Measurements from ENCODE around the gene HOXA7. TPM values are rescaled to one million over a fixed set of nuclear protein-coding genes. Genes with fewer than 3 reads are reported as not detected.
A peak's percentile ranks its signal among the peaks of the same experiment; 100 is the strongest.

HOXA7 gene
- total and polyA plus RNA-seq, 8 donors, result 0.98 to 34.8 (median 1.2) TPM; not detected in 1

DNA sequence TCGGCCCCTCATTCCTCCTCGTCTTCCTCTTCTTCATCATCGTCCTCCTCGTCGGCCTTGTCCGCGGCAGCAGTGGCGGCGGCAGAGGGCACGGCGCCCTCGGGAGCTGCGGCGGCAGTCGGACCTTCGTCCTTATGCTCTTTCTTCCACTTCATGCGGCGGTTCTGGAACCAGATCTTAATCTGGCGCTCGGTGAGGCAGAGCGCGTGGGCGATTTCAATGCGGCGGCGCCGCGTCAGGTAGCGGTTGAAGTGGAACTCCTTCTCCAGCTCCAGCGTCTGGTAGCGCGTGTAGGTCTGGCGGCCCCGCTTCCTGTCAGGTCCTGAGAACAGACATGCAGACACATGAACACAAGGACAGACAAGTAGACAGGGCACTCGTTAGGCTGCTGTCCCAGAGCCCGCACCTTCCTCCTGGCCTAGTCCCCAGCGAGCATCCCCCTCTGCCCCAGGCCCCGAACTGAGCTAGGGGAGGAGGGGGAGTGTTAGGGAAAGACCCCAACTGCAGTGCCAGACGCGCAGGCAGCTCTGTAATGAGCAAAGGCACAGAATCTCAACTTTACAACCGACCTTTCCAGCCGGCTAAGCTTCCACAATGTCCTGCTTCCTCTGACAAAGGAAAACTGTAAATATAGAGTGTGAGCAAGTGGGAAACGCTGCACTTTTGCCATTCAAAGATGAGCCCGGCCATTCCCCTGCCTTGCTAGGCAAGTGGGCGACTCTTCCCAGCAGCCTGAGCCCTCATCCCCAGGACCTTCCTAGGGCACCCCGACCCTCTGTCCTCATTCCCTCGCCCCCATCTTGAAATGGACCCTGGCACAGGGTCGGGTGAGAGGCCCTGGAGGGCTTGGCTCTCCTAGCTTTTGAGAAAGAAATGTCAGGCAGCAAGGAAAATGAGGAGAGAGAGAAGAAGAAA, 1.3 kb downstream of the HOXA7 start:
- Histone ChIP-seq H3K27me3 (peaks cover 12 to 100% (median 96%) of the 10 kb centered on the region in 3 donors), H3K4me3 (peak overlapping the region; percentile 43 to 65 (median 54)), H3K9me3 (no peaks in the 10 kb centered on the region), H3K27ac (peak overlapping the region in 3 of 5 donors; percentile 62 to 99 (median 86)), H3K4me1 (peaks cover 13 to 72% (median 54%) of the 10 kb centered on the region in 4 donors), H3K36me3 (no peaks in the 10 kb centered on the region)
- DNase-seq, result peak in 1 of 2 donors; percentile 24
- intact Hi-C loops (cut with DNase I; ENCODE audit: low total_unique reads), result no loop called here
- WGBS, 5 donors, result 8 to 38% (median 18%) methylated on average over 33 to 48 of the region's 48 CpGs
- TF ChIP-seq EP300 (IDR thresholded peaks at IDR 0.05) (no peak), POLR2AphosphoS5 (IDR thresholded peaks at IDR 0.05) (no peak), POLR2A (IDR thresholded peaks at IDR 0.05) (no peak)
- TF ChIP-seq, protein P1, sequence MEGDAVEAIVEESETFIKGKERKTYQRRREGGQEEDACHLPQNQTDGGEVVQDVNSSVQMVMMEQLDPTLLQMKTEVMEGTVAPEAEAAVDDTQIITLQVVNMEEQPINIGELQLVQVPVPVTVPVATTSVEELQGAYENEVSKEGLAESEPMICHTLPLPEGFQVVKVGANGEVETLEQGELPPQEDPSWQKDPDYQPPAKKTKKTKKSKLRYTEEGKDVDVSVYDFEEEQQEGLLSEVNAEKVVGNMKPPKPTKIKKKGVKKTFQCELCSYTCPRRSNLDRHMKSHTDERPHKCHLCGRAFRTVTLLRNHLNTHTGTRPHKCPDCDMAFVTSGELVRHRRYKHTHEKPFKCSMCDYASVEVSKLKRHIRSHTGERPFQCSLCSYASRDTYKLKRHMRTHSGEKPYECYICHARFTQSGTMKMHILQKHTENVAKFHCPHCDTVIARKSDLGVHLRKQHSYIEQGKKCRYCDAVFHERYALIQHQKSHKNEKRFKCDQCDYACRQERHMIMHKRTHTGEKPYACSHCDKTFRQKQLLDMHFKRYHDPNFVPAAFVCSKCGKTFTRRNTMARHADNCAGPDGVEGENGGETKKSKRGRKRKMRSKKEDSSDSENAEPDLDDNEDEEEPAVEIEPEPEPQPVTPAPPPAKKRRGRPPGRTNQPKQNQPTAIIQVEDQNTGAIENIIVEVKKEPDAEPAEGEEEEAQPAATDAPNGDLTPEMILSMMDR (IDR thresholded peaks at IDR 0.05), result no peak

DNA sequence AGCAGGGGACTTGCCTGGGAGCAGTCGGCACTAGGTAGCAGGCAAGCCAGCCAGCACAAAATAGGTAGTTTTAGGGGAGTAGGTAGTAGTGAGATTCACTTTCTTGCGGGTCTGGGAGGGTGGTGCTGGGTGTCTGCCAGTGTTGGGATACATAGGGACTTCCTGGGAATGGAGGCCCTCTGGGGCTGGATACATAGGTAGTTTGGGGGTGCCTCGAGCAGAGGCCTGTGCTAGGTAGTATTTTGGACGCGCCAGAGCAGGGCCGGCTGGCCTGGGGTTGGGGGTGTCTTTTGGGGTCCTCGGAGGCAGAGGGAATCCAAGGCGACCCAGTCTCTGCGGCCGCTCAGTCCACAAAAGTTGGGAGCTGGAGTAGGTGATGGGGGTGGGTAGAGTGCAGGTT, 2.1 kb downstream of the HOXA7 start:
- Histone ChIP-seq H3K4me1 (peaks cover 13 to 69% (median 51%) of the 10 kb centered on the region in 4 donors), H3K27ac (peak overlapping the region in 2 of 5 donors; percentile 86 to 99), H3K4me3 (peak overlapping the region in 2 of 4 donors; percentile 57 to 65), H3K27me3 (peaks cover 13 to 100% (median 92%) of the 10 kb centered on the region in 3 donors), H3K9me3 (no peaks in the 10 kb centered on the region), H3K36me3 (no peaks in the 10 kb centered on the region)
- intact Hi-C loops (cut with DNase I; ENCODE audit: low total_unique reads), result no loop called here
- peak in 1 of 2 donors; percentile 13 for DNase-seq
- WGBS, 5 donors, result 34 to 59% (median 50%) methylated on average over 9 to 10 of the region's 10 CpGs
- TF ChIP-seq POLR2A (IDR thresholded peaks at IDR 0.05) (no peak), POLR2AphosphoS5 (IDR thresholded peaks at IDR 0.05) (no peak), EP300 (IDR thresholded peaks at IDR 0.05) (no peak)
- TF ChIP-seq, protein P1 (IDR thresholded peaks at IDR 0.05), result no peak

DNA sequence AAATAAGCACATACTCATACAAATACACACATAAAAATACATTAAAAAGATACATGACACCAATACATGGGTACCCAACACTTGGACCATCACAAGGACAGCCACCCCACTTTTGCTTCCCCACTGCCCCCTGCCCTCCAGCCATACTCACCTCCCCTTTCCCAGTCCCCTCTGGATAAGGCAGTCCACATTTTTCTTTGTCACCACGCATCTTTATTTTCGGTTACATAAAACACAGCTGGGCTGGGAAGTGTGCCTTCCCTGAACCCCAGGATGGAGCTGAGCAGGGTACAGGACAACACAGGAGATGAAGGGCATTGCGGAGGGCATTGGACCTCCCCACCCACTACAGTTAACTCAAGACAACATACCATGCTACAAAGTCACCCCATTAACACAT, 2.9 kb downstream of the HOXA7 start:
- Histone ChIP-seq H3K27me3 (peaks cover 13 to 100% (median 93%) of the 10 kb centered on the region in 3 donors), H3K4me3 (no peak overlapping the region), H3K27ac (peak overlapping the region in 3 of 5 donors; percentile 88 to 99 (median 93)), H3K4me1 (peaks cover 13 to 66% (median 54%) of the 10 kb centered on the region in 4 donors), H3K36me3 (no peaks in the 10 kb centered on the region), H3K9me3 (no peaks in the 10 kb centered on the region)
- peak in 1 of 2 donors; percentile 9 for DNase-seq
- intact Hi-C loops (cut with DNase I; ENCODE audit: low total_unique reads), result no loop called here
- TF ChIP-seq POLR2AphosphoS5 (IDR thresholded peaks at IDR 0.05) (no peak), POLR2A (IDR thresholded peaks at IDR 0.05) (no peak), EP300 (IDR thresholded peaks at IDR 0.05) (no peak)
- TF ChIP-seq, protein P1 (IDR thresholded peaks at IDR 0.05), result no peak
- 30 to 62% (median 46%) methylated on average over 3 of the region's 3 CpGs for WGBS, 5 donors

DNA sequence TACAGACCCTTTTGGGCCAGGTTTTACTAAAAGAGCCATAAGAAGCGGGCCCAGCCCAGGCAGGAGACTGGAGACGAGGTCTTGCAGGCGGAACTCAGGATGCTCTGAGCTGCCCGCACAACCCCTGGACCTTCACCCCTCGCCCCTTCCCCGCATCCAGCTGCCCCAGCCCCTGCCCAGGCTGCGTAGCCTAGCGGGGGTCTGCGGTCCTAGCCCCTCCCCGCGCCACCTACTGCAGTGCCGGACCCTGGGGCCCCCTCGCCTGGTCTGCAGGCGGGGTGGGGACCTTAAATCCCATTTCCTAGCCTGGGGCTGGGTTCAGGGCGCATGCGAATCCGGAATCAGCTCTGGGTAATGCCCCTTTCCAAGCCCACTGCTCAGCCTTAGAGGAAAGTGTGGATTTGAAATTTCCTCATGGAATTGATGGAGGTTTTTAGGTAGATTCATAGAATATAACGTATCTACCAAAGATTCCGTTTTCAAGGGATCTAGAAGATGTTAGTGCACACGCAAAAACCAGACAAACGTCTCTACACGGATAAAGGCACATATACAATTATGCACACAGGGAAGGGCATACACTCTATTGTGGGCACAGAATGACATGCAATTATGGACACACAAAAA, 3.5 kb downstream of the HOXA7 start:
- H3K36me3 ChIP-seq, result no peaks in the 10 kb centered on the region
- peaks cover 0 to 1% (median 0%) of the 10 kb centered on the region in 4 donors for H3K9me3 ChIP-seq
- H3K4me3 ChIP-seq, result peak overlapping the region; percentile 46 to 64 (median 52)
- peaks cover 13 to 71% (median 58%) of the 10 kb centered on the region in 4 donors for H3K4me1 ChIP-seq
- peak overlapping the region; percentile 66 to 99 (median 88) for H3K27ac ChIP-seq
- peak in 1 of 2 donors; percentile 5 for DNase-seq
- intact Hi-C loops (cut with DNase I; ENCODE audit: low total_unique reads), result no loop called here
- WGBS, 5 donors, result 23 to 37% (median 28%) methylated on average over 14 to 22 of the region's 22 CpGs
- peaks cover 11 to 100% (median 93%) of the 10 kb centered on the region in 3 donors for H3K27me3 ChIP-seq
- TF ChIP-seq POLR2A (IDR thresholded peaks at IDR 0.05), result no peak
